ENCODE results near the gene SAA1. TPM values are rescaled to one million over a fixed set of nuclear protein-coding genes. Genes with fewer than 3 reads are reported as not detected.

SAA1 gene
- total RNA-seq, 2 experiments from 2014 or later = not detected

- Mint-ChIP-seq H3K9me3 (ENCODE audit: low read depth) (no peaks in the 10 kb centered on the region), H3K27ac (no peak overlapping the region), H3K27me3 (no peaks in the 10 kb centered on the region), H3K4me3 (no peak overlapping the region), H3K4me1 (peaks cover 9% of the 10 kb centered on the region), H3K36me3 (ENCODE audit: low read depth) (peaks cover 34% of the 10 kb centered on the region)
- peak; percentile 17 for DNase-seq
- peak; percentile 49 for ATAC-seq
- ChIA-PET POLR2A (no interaction called here), CTCF (interaction anchor here (0.6 to 1.1 kb wide), 4 partner anchors 13 to 215 kb away, joined by 3 read pairs; no protein-coding TSS in a partner anchor)
- intact Hi-C loops (cut with DNase I, micrococcal nuclease) = no loop called here
Observed at GRCh38 chr11:18312663-18313420, 46.8 kb downstream of the SAA1 start.

- intact Hi-C loops (cut with DNase I, micrococcal nuclease) = no loop called here
- ATAC-seq = peak; percentile 51
- ChIA-PET CTCF (interaction anchor here (0.6 to 3.0 kb wide), 3 partner anchors 14 to 205 kb away, joined by 3 to 12 read pairs (median 4); no protein-coding TSS in a partner anchor), POLR2A (no interaction called here)
- Mint-ChIP-seq H3K9me3 (ENCODE audit: low read depth) (no peaks in the 10 kb centered on the region), H3K36me3 (ENCODE audit: low read depth) (peaks cover 29% of the 10 kb centered on the region), H3K27ac (no peak overlapping the region), H3K4me3 (no peak overlapping the region), H3K27me3 (no peaks in the 10 kb centered on the region), H3K4me1 (peaks cover 19% of the 10 kb centered on the region)
- no peak for DNase-seq
Observed at GRCh38 chr11:18313965-18314763, 48.1 kb downstream of the SAA1 start.

GRCh38 chr11:18314784-18315523, 48.9 kb downstream of the SAA1 start:
- no peak overlapping the region for H3K27ac Mint-ChIP-seq
- H3K9me3 Mint-ChIP-seq (ENCODE audit: low read depth) = no peaks in the 10 kb centered on the region
- DNase-seq (no peak), ATAC-seq (no peak)
- ChIA-PET POLR2A (interaction anchor here (0.6 kb wide), 1 partner anchor 87 kb away, joined by 6 read pairs; no protein-coding TSS in a partner anchor), CTCF (interaction anchor here (0.6 to 3.0 kb wide), 3 partner anchors 14 to 205 kb away, joined by 3 to 12 read pairs (median 4); no protein-coding TSS in a partner anchor)
- H3K4me3 Mint-ChIP-seq = no peak overlapping the region
- H3K36me3 Mint-ChIP-seq (ENCODE audit: low read depth) = peaks cover 30% of the 10 kb centered on the region
- peaks cover 26% of the 10 kb centered on the region for H3K4me1 Mint-ChIP-seq
- H3K27me3 Mint-ChIP-seq = no peaks in the 10 kb centered on the region
- intact Hi-C loops (cut with DNase I, micrococcal nuclease) = no loop called here

GRCh38 chr11:18315893-18316292, 49.8 kb downstream of the SAA1 start:
- CTCF ChIA-PET = interaction anchor here (0.6 to 3.0 kb wide), 5 partner anchors 8 to 312 kb away, joined by 3 to 12 read pairs (median 3); no protein-coding TSS in a partner anchor
- Mint-ChIP-seq H3K9me3 (ENCODE audit: low read depth) (no peaks in the 10 kb centered on the region), H3K27me3 (no peaks in the 10 kb centered on the region), H3K4me3 (no peak overlapping the region), H3K4me1 (peaks cover 35% of the 10 kb centered on the region), H3K36me3 (ENCODE audit: low read depth) (peaks cover 23% of the 10 kb centered on the region), H3K27ac (no peak overlapping the region)
- POLR2A ChIA-PET = no interaction called here
- intact Hi-C loops (cut with DNase I, micrococcal nuclease) = no loop called here
- no peak for ATAC-seq
- DNase-seq = no peak

GRCh38 chr11:18317551-18317950, 51.5 kb downstream of the SAA1 start:
- Mint-ChIP-seq H3K27me3 (no peaks in the 10 kb centered on the region), H3K4me1 (peaks cover 38% of the 10 kb centered on the region), H3K4me3 (no peak overlapping the region), H3K9me3 (ENCODE audit: low read depth) (no peaks in the 10 kb centered on the region), H3K27ac (no peak overlapping the region), H3K36me3 (ENCODE audit: low read depth) (peaks cover 18% of the 10 kb centered on the region)
- ChIA-PET CTCF (no interaction called here), POLR2A (no interaction called here)
- no peak for DNase-seq
- ATAC-seq = no peak
- intact Hi-C loops (cut with DNase I, micrococcal nuclease) = no loop called here

Other genes starting within 250 kb of the SAA1 start
- gene TPH1, start 220.0 kb upstream of the SAA1 start, total RNA-seq = under 1 TPM; 0.18 to 0.23 TPM
- gene SAAL1, start 160.2 kb upstream of the SAA1 start, total RNA-seq = 10 to 100 TPM; 37.4 to 40.9 TPM
- not detected for gene MRGPRX3, start 133.7 kb upstream of the SAA1 start, total RNA-seq
- gene MRGPRX4, start 93.4 kb upstream of the SAA1 start, total RNA-seq = not detected
- not detected for gene SAA4, start 29.5 kb upstream of the SAA1 start, total RNA-seq
- not detected for gene SAA2, start 17.6 kb upstream of the SAA1 start, total RNA-seq
- gene HPS5, start 55.9 kb downstream of the SAA1 start, total RNA-seq = 10 to 100 TPM; 14.3 to 16.1 TPM
- gene GTF2H1, start 56.3 kb downstream of the SAA1 start, total RNA-seq = 10 to 100 TPM; 48.2 to 57.9 TPM
- 1,000 to 10,000 TPM; 2,310 to 2,803 TPM for gene LDHA, start 128.3 kb downstream of the SAA1 start, total RNA-seq
- gene LDHC, start 146.1 kb downstream of the SAA1 start, total RNA-seq = not detected
- not detected for gene LDHAL6A, start 189.6 kb downstream of the SAA1 start, total RNA-seq

All from activated CD4-positive, alpha-beta T cell treated with anti-CD3 and anti-CD28 coated beads for 36 hours (primary cell).